ENCODE results near the gene ACSS1.

Gene ACSS1

GRCh38 chr20:25048519-25048952 is 9.4 kb downstream of the ACSS1 start:
- DNase-seq (ENCODE audit: low read depth in 2 of 2, low spot score in 1 of 2): no peak

- no peak for DNase-seq (ENCODE audit: low read depth in 2 of 2, low spot score in 1 of 2)
These were observed 10.2 kb downstream of the ACSS1 start for GRCh38 chr20:25047766-25048165.

GRCh38 chr20:25046736-25047666 is 10.9 kb downstream of the ACSS1 start:
- DNase-seq (ENCODE audit: low read depth in 2 of 2, low spot score in 1 of 2): no peak

- DNase-seq (ENCODE audit: low read depth in 2 of 2, low spot score in 1 of 2): no peak
These were observed 11.7 kb downstream of the ACSS1 start for GRCh38 chr20:25046181-25046641.

GRCh38 chr20:25045343-25045712 is 12.6 kb downstream of the ACSS1 start:
- DNase-seq (ENCODE audit: low read depth in 2 of 2, low spot score in 1 of 2): no peak

GRCh38 chr20:25044660-25045342 is 13.1 kb downstream of the ACSS1 start:
- DNase-seq (ENCODE audit: low read depth in 2 of 2, low spot score in 1 of 2): no peak

- DNase-seq (ENCODE audit: low read depth in 2 of 2, low spot score in 1 of 2): no peak
These were observed 13.7 kb downstream of the ACSS1 start for GRCh38 chr20:25044261-25044560.

- no peak for DNase-seq (ENCODE audit: low read depth in 2 of 2, low spot score in 1 of 2)
These were observed 14.3 kb downstream of the ACSS1 start for GRCh38 chr20:25043499-25044260.

- DNase-seq (ENCODE audit: low read depth in 2 of 2, low spot score in 1 of 2): no peak
These were observed 15.1 kb downstream of the ACSS1 start for GRCh38 chr20:25042531-25043498.

- DNase-seq (ENCODE audit: low read depth in 2 of 2, low spot score in 1 of 2): no peak
These were observed 16.0 kb downstream of the ACSS1 start for GRCh38 chr20:25041813-25042530.

GRCh38 chr20:25040438-25040831 is 17.5 kb downstream of the ACSS1 start:
- no peak for DNase-seq (ENCODE audit: low read depth in 2 of 2, low spot score in 1 of 2)

- DNase-seq (ENCODE audit: low read depth in 2 of 2, low spot score in 1 of 2): no peak
These were observed 18.1 kb downstream of the ACSS1 start for GRCh38 chr20:25039697-25040437.

- no peak for DNase-seq (ENCODE audit: low read depth in 2 of 2, low spot score in 1 of 2)
These were observed 19.3 kb downstream of the ACSS1 start for GRCh38 chr20:25038591-25039015.

GRCh38 chr20:25038103-25038410 is 19.9 kb downstream of the ACSS1 start:
- DNase-seq (ENCODE audit: low read depth in 2 of 2, low spot score in 1 of 2): no peak

- no peak for DNase-seq (ENCODE audit: low read depth in 2 of 2, low spot score in 1 of 2)
These were observed 20.4 kb downstream of the ACSS1 start for GRCh38 chr20:25037288-25038102.

- no peak for DNase-seq (ENCODE audit: low read depth in 2 of 2, low spot score in 1 of 2)
These were observed 21.5 kb downstream of the ACSS1 start for GRCh38 chr20:25036331-25036936.

- no peak for DNase-seq (ENCODE audit: low read depth in 2 of 2, low spot score in 1 of 2)
These were observed 22.0 kb downstream of the ACSS1 start for GRCh38 chr20:25035921-25036320.

- DNase-seq (ENCODE audit: low read depth in 2 of 2, low spot score in 1 of 2): no peak
These were observed 24.0 kb downstream of the ACSS1 start for GRCh38 chr20:25033924-25034300.
